H1 (cell line): ENCODE data around the gene B9D2.

Source experiments
- CEBPB ChIP-seq: IDR thresholded peaks from 2 replicates; pipeline ENCODE4 v1.6.1; 2012; ENCODE audit warnings: low read depth, low read length
- EZH2 ChIP-seq: fragments of 200-600 bp; sonication (generic); IDR thresholded peaks from 2 replicates; pipeline ENCODE4 v1.7.1; 2012; ENCODE audit warnings: low read depth, mild to moderate bottlenecking, moderate library complexity, low read length, inconsistent platforms; ENCODE audit not compliant: severe bottlenecking
- POLR2AphosphoS5 ChIP-seq: IDR thresholded peaks from 2 replicates; pipeline ENCODE4 v1.6.1; 2011; ENCODE audit warnings: low read depth, low read length
- SUZ12 ChIP-seq: fragments of 200-600 bp; sonication (generic); IDR thresholded peaks from 2 replicates; pipeline ENCODE4 v1.6.1; 2012; ENCODE audit warnings: mild to moderate bottlenecking, inconsistent platforms, low read length, moderate library complexity, mixed read lengths
- USF2 ChIP-seq: IDR thresholded peaks from 2 replicates; pipeline ENCODE4 v1.6.1; 2011; ENCODE audit warnings: low read length, improper control_type of control experiment

- no peak for TF ChIP-seq POLR2AphosphoS5
- no peak for TF ChIP-seq USF2
- TF ChIP-seq SUZ12: no peak
- no peak for TF ChIP-seq CEBPB
- no peak for TF ChIP-seq EZH2
Observed at GRCh38 chr19:41321600-41322270, 42.2 kb downstream of the B9D2 start.
